ENCODE results near the gene EEA1.

EEA1 gene

GRCh38 chr12:92949466-92949865, 20.4 kb upstream of the EEA1 start:
- TF ChIP-seq ZNF274 (IDR thresholded peaks at IDR 0.05; ENCODE audit: low read depth, low read length), result no peak
- no peak overlapping the region for H3K4me3 ChIP-seq (ENCODE audit: low read length)

GRCh38 chr12:92947589-92948215, 18.6 kb upstream of the EEA1 start:
- no peak overlapping the region for H3K4me3 ChIP-seq (ENCODE audit: low read length)
- TF ChIP-seq ZNF274 (IDR thresholded peaks at IDR 0.05; ENCODE audit: low read depth, low read length), result no peak

GRCh38 chr12:92945659-92946220, 16.6 kb upstream of the EEA1 start:
- H3K4me3 ChIP-seq (ENCODE audit: low read length), result no peak overlapping the region
- no peak for TF ChIP-seq ZNF274 (IDR thresholded peaks at IDR 0.05; ENCODE audit: low read depth, low read length)

GRCh38 chr12:92943482-92944250, 14.6 kb upstream of the EEA1 start:
- H3K4me3 ChIP-seq (ENCODE audit: low read length), result no peak overlapping the region
- TF ChIP-seq ZNF274 (IDR thresholded peaks at IDR 0.05; ENCODE audit: low read depth, low read length), result no peak

- no peak overlapping the region for H3K4me3 ChIP-seq (ENCODE audit: low read length)
- no peak for TF ChIP-seq ZNF274 (IDR thresholded peaks at IDR 0.05; ENCODE audit: low read depth, low read length)
Observed at GRCh38 chr12:92942905-92943304, 13.8 kb upstream of the EEA1 start.

- TF ChIP-seq ZNF274 (IDR thresholded peaks at IDR 0.05; ENCODE audit: low read depth, low read length), result no peak
- H3K4me3 ChIP-seq (ENCODE audit: low read length), result no peak overlapping the region
Observed at GRCh38 chr12:92939116-92939515, 10.0 kb upstream of the EEA1 start.

- no peak overlapping the region for H3K4me3 ChIP-seq (ENCODE audit: low read length)
- no peak for TF ChIP-seq ZNF274 (IDR thresholded peaks at IDR 0.05; ENCODE audit: low read depth, low read length)
Observed at GRCh38 chr12:92938638-92939037, 9.5 kb upstream of the EEA1 start.

- TF ChIP-seq ZNF274 (IDR thresholded peaks at IDR 0.05; ENCODE audit: low read depth, low read length), result no peak
- no peak overlapping the region for H3K4me3 ChIP-seq (ENCODE audit: low read length)
Observed at GRCh38 chr12:92938018-92938417, 8.9 kb upstream of the EEA1 start.

- no peak for TF ChIP-seq ZNF274 (IDR thresholded peaks at IDR 0.05; ENCODE audit: low read depth, low read length)
- H3K4me3 ChIP-seq (ENCODE audit: low read length), result no peak overlapping the region
Observed at GRCh38 chr12:92933606-92934005, 4.5 kb upstream of the EEA1 start.

- no peak overlapping the region; the same call in 1 of the 2 replicates for H3K4me3 ChIP-seq (ENCODE audit: low read length)
- TF ChIP-seq ZNF274 (IDR thresholded peaks at IDR 0.05; ENCODE audit: low read depth, low read length), result no peak
Observed at GRCh38 chr12:92930421-92930820, 1.3 kb upstream of the EEA1 start.

- no peak for TF ChIP-seq ZNF274 (IDR thresholded peaks at IDR 0.05; ENCODE audit: low read depth, low read length)
- peak overlapping the region; percentile 59 for H3K4me3 ChIP-seq (ENCODE audit: low read length)
Observed at GRCh38 chr12:92929983-92930382, 888 bp upstream of the EEA1 start.

GRCh38 chr12:92928421-92928961, 604 bp downstream of the EEA1 start:
- TF ChIP-seq ZNF274 (IDR thresholded peaks at IDR 0.05; ENCODE audit: low read depth, low read length), result no peak
- peak overlapping the region; percentile 92 for H3K4me3 ChIP-seq (ENCODE audit: low read length)

- peak overlapping the region; percentile 92 for H3K4me3 ChIP-seq (ENCODE audit: low read length)
- no peak for TF ChIP-seq ZNF274 (IDR thresholded peaks at IDR 0.05; ENCODE audit: low read depth, low read length)
Observed at GRCh38 chr12:92927436-92928281, 1.4 kb downstream of the EEA1 start.

- peak overlapping the region; percentile 92 for H3K4me3 ChIP-seq (ENCODE audit: low read length)
- TF ChIP-seq ZNF274 (IDR thresholded peaks at IDR 0.05; ENCODE audit: low read depth, low read length), result no peak
Observed at GRCh38 chr12:92927055-92927435, 2.0 kb downstream of the EEA1 start.

All from GM08714 (cell line).